OCI-LY1 (cell line): Measurements from ENCODE around the gene AMY1A.
"Not testable (repeated sequence)": the region's sequence is repeated elsewhere in the genome, so short reads cannot be mapped to it uniquely, and the experiment has no call there.

Experiments used
- H2AFZ ChIP-seq: fragments of 200-600 bp; sonication (generic), shearing (Covaris generic); 2 replicates; pipeline ENCODE4 v1.6.0; 2014; ENCODE audit warnings: antibody characterized with exemption, mild to moderate bottlenecking, low read length
- H3F3A ChIP-seq: fragments of 200-600 bp; sonication (generic), shearing (Covaris generic); 2 replicates; pipeline ENCODE4 v1.6.0; 2014; ENCODE audit warnings: mild to moderate bottlenecking, antibody characterized with exemption, low read length, moderate library complexity; ENCODE audit not compliant: insufficient read depth
- H3K27ac ChIP-seq: fragments of 200-600 bp; sonication (generic); 2 replicates; pipeline ENCODE4 v1.5.1; 2014; ENCODE audit warnings: low read length, mixed run types, mild to moderate bottlenecking, low read depth; ENCODE audit not compliant: poor library complexity, severe bottlenecking
- H3K27me3 ChIP-seq: fragments of 200-600 bp; sonication (generic); 2 replicates; pipeline ENCODE4 v1.6.0; 2014; ENCODE audit warnings: antibody characterized with exemption, mild to moderate bottlenecking, low read length, moderate library complexity; ENCODE audit not compliant: insufficient read depth
- H3K36me3 ChIP-seq: fragments of 200-600 bp; sonication (generic); 2 replicates; pipeline ENCODE4 v1.6.1; 2014; ENCODE audit warnings: mild to moderate bottlenecking, antibody characterized with exemption, low read length, moderate library complexity, mixed read lengths; ENCODE audit not compliant: insufficient read depth
- H3K4me1 ChIP-seq: fragments of 200-600 bp; sonication (generic); 2 replicates; pipeline ENCODE4 v1.5.1; 2014; ENCODE audit warnings: mild to moderate bottlenecking, low read length, moderate library complexity; ENCODE audit not compliant: insufficient read depth, severe bottlenecking
- H3K4me2 ChIP-seq: fragments of 200-600 bp; sonication (generic), shearing (Covaris generic); 2 replicates; pipeline ENCODE4 v1.6.1; 2014; ENCODE audit warnings: low read length
- H3K4me3 ChIP-seq: fragments of 200-600 bp; sonication (generic); 2 replicates; pipeline ENCODE4 v1.5.1; 2014; ENCODE audit warnings: low read length, low read depth, mild to moderate bottlenecking, mixed read lengths; ENCODE audit not compliant: poor library complexity, severe bottlenecking
- H3K79me2 ChIP-seq: fragments of 200-600 bp; shearing (Covaris generic); 2 replicates; pipeline ENCODE4 v1.6.1; 2016; ENCODE audit warnings: mixed run types, low read length, mixed read lengths; ENCODE audit not compliant: insufficient read depth
- H3K9ac ChIP-seq: fragments of 200-600 bp; sonication (generic), shearing (Covaris generic); 2 replicates; pipeline ENCODE4 v1.6.1; 2014; ENCODE audit warnings: mild to moderate bottlenecking, low read length, mixed read lengths
- H3K9me2 ChIP-seq: fragments of 200-600 bp; sonication (generic), shearing (Covaris generic); 2 replicates; pipeline ENCODE4 v1.6.1; 2014; ENCODE audit warnings: low read depth, mild to moderate bottlenecking, low read length, mixed read lengths
- H3K9me3 ChIP-seq: fragments of 200-600 bp; shearing (Covaris generic); 2 replicates; pipeline ENCODE4 v1.6.1; 2014; ENCODE audit warnings: low read length, mixed read lengths
- H4K20me1 ChIP-seq: fragments of 200-600 bp; sonication (generic), shearing (Covaris generic); 2 replicates; pipeline ENCODE4 v1.6.0; 2016; ENCODE audit warnings: mild to moderate bottlenecking, low read length; ENCODE audit not compliant: insufficient read depth
- EZH2 ChIP-seq: fragments of 200-600 bp; sonication (generic), shearing (Covaris generic); IDR thresholded peaks from 2 replicates; pipeline ENCODE4 v1.8.0; 2017; ENCODE audit warnings: borderline replicate concordance, mixed run types, mild to moderate bottlenecking, antibody characterized with exemption, low read length, moderate library complexity, mixed read lengths
- TF ChIP-seq, protein P1 (sequence below): fragments of 200-600 bp; sonication (generic), shearing (Covaris generic); IDR thresholded peaks from 2 replicates; pipeline ENCODE4 v1.5.1; 2017; ENCODE audit warnings: mild to moderate bottlenecking, antibody characterized with exemption, low read length, moderate library complexity, mixed read lengths

Gene AMY1A

DNA sequence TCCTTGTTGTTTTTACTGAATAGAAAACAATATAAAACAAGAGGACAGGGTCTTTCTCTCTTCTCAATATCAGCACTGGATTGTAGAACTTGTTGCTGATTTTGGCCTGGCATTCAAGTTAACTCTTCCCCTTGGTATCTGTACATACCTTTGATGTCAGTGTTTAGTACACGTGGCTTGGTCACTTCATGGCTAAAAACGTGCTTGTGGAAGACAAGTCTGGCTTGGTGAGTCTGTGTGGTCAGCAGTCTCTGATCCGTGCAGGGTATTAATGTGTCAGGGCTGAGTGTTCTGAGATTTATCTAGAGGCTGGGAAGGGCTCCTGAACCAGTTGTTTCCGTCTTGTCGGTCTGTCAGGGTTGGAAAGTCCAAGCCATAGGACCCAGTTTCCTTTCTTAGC is at the start of gene AMY1A:
Gene AMY1A (plus strand): TSS at position 301 of the 400 bp plus-strand sequence. CDS start 571 bp downstream, outside the sequence.
- not testable (repeated sequence) for H3K27ac ChIP-seq, H3K79me2 ChIP-seq, H3K27me3 ChIP-seq, H3K36me3 ChIP-seq, H2AFZ ChIP-seq, H3F3A ChIP-seq, H3K9ac ChIP-seq, H3K9me3 ChIP-seq, H4K20me1 ChIP-seq, H3K4me3 ChIP-seq, H3K9me2 ChIP-seq, H3K4me1 ChIP-seq, H3K4me2 ChIP-seq

- TF ChIP-seq, protein P1, sequence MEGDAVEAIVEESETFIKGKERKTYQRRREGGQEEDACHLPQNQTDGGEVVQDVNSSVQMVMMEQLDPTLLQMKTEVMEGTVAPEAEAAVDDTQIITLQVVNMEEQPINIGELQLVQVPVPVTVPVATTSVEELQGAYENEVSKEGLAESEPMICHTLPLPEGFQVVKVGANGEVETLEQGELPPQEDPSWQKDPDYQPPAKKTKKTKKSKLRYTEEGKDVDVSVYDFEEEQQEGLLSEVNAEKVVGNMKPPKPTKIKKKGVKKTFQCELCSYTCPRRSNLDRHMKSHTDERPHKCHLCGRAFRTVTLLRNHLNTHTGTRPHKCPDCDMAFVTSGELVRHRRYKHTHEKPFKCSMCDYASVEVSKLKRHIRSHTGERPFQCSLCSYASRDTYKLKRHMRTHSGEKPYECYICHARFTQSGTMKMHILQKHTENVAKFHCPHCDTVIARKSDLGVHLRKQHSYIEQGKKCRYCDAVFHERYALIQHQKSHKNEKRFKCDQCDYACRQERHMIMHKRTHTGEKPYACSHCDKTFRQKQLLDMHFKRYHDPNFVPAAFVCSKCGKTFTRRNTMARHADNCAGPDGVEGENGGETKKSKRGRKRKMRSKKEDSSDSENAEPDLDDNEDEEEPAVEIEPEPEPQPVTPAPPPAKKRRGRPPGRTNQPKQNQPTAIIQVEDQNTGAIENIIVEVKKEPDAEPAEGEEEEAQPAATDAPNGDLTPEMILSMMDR = no peak
- no peak for TF ChIP-seq EZH2
- no peaks in the 10 kb centered on the region for H3K27me3 ChIP-seq
Measured at GRCh38 chr1:103616362-103616761, 39.2 kb upstream of the AMY1A start.

DNA sequence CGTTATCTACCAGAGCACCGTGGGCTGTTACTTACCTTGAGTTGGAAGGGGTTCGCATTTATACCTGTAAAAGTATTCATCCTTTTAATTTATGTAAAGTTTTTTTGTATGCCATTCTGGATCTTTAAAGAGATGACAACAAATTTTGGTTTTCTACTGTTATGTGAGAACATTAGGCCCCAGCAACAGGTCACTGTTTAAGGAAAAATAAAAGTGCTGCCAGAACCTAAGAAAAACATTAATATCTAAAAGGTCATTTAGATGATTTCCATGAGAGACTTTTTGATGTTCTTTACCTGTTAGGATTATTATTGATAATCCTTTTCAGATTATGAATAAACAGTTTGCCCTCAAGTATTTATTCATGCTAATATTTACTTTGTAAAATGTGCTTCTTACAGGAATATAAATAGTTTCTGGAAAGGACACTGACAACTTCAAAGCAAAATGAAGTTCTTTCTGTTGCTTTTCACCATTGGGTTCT is 38.5 kb upstream of the AMY1A start, which contains the start of gene AMY2A:
Gene AMY2A (plus strand): TSS at position 434 of the 484 bp plus-strand sequence. CDS start 14 bp downstream, at position 448.
- not testable (repeated sequence) for H2AFZ ChIP-seq, H3K4me1 ChIP-seq, H3K36me3 ChIP-seq

More at GRCh38 chr1:103616362-103616761, 39.2 kb upstream of the AMY1A start:
- H3K27ac ChIP-seq = no peak overlapping the region
- no peaks in the 10 kb centered on the region for H3K4me1 ChIP-seq
- no peak overlapping the region for H3K9ac ChIP-seq
- no peak overlapping the region for H3K4me3 ChIP-seq
- H3K4me2 ChIP-seq = no peak overlapping the region
- no peak overlapping the region for H2AFZ ChIP-seq
- no peaks in the 10 kb centered on the region for H4K20me1 ChIP-seq
- no peaks in the 10 kb centered on the region for H3K79me2 ChIP-seq
- H3K9me3 ChIP-seq = no peaks in the 10 kb centered on the region
- H3K9me2 ChIP-seq = no peaks in the 10 kb centered on the region
- no peaks in the 10 kb centered on the region for H3F3A ChIP-seq
- no peaks in the 10 kb centered on the region for H3K36me3 ChIP-seq

GRCh38 chr1:103627436-103627835 is 28.1 kb upstream of the AMY1A start:
- H3K9ac ChIP-seq, H3K4me3 ChIP-seq, H3K4me1 ChIP-seq, H3K79me2 ChIP-seq, H3K9me3 ChIP-seq, H3K4me2 ChIP-seq, H3K27me3 ChIP-seq, H2AFZ ChIP-seq, H3F3A ChIP-seq, H3K9me2 ChIP-seq, H3K36me3 ChIP-seq, H3K27ac ChIP-seq, H4K20me1 ChIP-seq: not testable (repeated sequence)

More for the DNA sequence above, 38.5 kb upstream of the AMY1A start, which contains the start of gene AMY2A:
- not testable (repeated sequence) for H3K9ac ChIP-seq, H3K9me3 ChIP-seq, H3K27me3 ChIP-seq, H3K27ac ChIP-seq, H3K79me2 ChIP-seq, H3K9me2 ChIP-seq, H3K4me2 ChIP-seq, H4K20me1 ChIP-seq, H3F3A ChIP-seq, H3K4me3 ChIP-seq

GRCh38 chr1:103641194-103641593 is 14.4 kb upstream of the AMY1A start:
- not testable (repeated sequence) for H3K4me2 ChIP-seq, H2AFZ ChIP-seq, H3K79me2 ChIP-seq, H3K9me2 ChIP-seq, H4K20me1 ChIP-seq, H3K36me3 ChIP-seq, H3K9ac ChIP-seq, H3F3A ChIP-seq, H3K9me3 ChIP-seq, H3K4me1 ChIP-seq, H3K4me3 ChIP-seq, H3K27ac ChIP-seq, H3K27me3 ChIP-seq

DNA sequence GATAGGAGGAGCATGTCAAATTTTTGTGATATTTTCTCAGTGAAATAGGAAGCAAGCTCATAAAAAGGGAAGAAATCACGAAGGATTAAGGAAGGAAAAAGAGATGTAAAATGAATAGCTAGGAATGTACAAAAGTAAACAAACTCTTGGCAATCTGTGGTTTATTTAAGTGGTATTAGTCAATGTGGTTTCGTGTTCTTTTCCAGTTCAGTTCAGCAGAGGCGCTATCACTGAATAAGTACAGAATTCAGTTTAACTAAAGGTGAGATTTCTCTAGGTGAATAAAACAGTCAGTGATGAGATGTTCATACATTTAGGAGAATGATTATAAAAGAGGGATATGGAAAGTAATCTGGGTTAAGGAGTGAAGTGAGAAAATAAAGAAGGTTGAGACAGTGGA is 11.7 kb upstream of the AMY1A start:
- not testable (repeated sequence) for H3K36me3 ChIP-seq, H3K4me2 ChIP-seq, H4K20me1 ChIP-seq, H3K4me1 ChIP-seq, H3K27me3 ChIP-seq, H3K9me3 ChIP-seq, H3K27ac ChIP-seq, H3K4me3 ChIP-seq, H3F3A ChIP-seq, H2AFZ ChIP-seq, H3K9me2 ChIP-seq, H3K79me2 ChIP-seq, H3K9ac ChIP-seq

DNA sequence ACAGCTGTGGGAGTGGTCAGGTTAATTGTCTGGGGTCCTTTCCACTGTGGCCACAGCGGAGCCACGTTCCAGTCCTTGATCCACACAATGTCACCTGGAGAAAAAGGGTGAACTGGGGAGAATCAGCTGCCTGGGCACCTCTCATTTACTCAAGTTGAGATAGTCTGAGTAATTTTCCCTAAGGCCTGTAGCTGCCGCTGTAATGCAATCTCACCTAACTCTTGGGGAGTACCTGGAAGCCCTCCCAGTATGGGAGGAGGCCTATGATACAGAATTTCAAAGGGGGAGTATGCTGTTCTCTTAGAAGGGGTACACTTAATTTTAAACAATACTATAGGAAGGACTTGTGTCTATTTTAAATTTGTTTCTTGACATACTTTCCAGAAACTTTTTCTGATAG is 5.3 kb upstream of the AMY1A start:
- H4K20me1 ChIP-seq, H3K79me2 ChIP-seq, H3K9me2 ChIP-seq, H3K4me2 ChIP-seq, H3K4me1 ChIP-seq, H3K36me3 ChIP-seq, H2AFZ ChIP-seq, H3K9ac ChIP-seq, H3K27ac ChIP-seq, H3F3A ChIP-seq, H3K9me3 ChIP-seq, H3K27me3 ChIP-seq, H3K4me3 ChIP-seq: not testable (repeated sequence)
